ENCODE measurements around the gene UST.

The UST gene

DNA sequence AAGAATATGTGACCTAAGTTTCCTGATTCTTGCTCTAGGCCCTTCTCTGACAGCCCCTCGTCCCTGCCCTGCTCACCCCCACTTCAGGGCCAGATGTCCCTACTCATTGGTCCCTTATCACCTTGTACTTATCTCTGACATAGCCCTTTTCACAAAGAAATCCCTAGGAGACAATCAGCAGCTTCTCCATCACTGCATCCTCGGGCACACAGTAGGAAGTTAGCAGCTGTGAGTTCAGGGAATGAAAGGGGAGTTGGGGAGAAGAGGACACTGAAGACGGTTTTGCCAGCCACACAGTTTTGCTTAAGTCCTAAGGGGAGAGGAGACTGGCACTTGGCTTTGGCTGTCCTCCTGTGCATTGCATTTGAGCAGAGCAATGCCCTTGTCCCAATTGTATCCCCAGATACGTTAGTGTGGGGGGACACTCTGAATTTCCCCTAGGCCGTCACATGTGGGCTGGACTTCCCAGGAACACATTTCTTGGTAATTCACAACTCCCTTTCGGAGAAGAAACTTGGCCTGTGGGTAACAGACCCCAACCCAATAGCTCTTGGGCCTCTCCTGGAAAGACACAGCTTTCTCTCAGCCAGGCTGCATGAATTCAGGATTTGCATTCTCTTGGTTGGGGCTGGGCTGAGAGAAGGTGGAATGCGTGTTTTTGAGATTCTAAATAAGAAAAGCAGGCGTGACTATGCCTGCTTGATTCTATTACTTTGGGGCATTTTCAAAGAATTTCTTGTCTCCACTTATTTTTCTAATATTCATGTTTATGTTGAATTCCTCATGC, 177.6 kb downstream of the UST start:
- no peak for DNase-seq (ENCODE audit: low spot score)
- TF ChIP-seq CTCF (IDR thresholded peaks at IDR 0.05; ENCODE audit: extremely low read depth, missing control alignments) = no peak

DNA sequence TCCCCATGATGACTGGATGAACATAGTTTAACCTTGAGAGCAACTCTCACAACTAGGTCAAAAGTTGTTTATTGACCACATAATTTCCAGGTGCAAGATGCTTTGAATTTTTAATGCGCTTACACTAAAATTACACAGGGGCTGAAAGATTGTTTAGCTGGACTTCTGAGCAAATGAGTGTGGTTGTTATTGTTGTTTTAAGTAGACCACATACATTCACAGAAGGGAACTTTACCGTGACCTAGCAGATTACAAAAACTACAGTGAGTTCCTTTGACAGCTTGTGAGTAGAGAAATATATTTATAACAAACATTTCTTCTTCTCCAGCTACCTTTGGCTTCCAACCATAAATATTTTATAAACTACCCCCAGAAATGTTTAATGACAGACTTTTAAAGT, 178.9 kb downstream of the UST start:
- no peak for DNase-seq (ENCODE audit: low spot score)
- TF ChIP-seq CTCF (IDR thresholded peaks at IDR 0.05; ENCODE audit: extremely low read depth, missing control alignments) = no peak

GRCh38 chr6:148926478-148926877, 179.6 kb downstream of the UST start:
- TF ChIP-seq CTCF (IDR thresholded peaks at IDR 0.05; ENCODE audit: extremely low read depth, missing control alignments) = no peak
- no peak for DNase-seq (ENCODE audit: low spot score)

- DNase-seq (ENCODE audit: low spot score) = no peak
- no peak for TF ChIP-seq CTCF (IDR thresholded peaks at IDR 0.05; ENCODE audit: extremely low read depth, missing control alignments)
Observed at GRCh38 chr6:148927586-148927985, 180.8 kb downstream of the UST start.

GRCh38 chr6:148928811-148929210, 182.0 kb downstream of the UST start:
- TF ChIP-seq CTCF (IDR thresholded peaks at IDR 0.05; ENCODE audit: extremely low read depth, missing control alignments) = no peak
- DNase-seq (ENCODE audit: low spot score) = no peak

GRCh38 chr6:148932208-148932607, 185.4 kb downstream of the UST start:
- DNase-seq (ENCODE audit: low spot score) = no peak
- TF ChIP-seq CTCF (IDR thresholded peaks at IDR 0.05; ENCODE audit: extremely low read depth, missing control alignments) = no peak

DNA sequence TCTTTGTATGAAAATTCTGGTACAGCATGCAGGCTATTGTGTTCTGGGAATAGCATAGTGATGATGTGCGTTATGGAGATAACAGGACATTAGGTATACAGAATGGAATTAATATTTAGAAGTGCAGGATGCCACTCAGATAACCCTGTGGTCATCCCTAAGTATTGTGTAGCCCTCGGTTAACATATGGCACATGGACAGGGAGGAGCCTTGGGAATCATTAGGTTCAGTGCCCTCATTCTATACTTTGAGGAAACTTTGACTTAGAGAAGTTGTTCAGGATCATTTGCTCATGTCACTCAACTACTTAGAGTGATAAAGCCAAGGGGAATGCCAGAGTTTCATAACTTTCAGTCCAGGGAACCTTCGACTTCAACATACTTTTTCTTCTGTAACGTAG, 185.9 kb downstream of the UST start:
- no peak for DNase-seq (ENCODE audit: low spot score)
- TF ChIP-seq CTCF (IDR thresholded peaks at IDR 0.05; ENCODE audit: extremely low read depth, missing control alignments) = no peak

All from GM20000 (cell line).